CD4-positive, alpha-beta T cell treated with Interleukin-12 subunit alpha and Interleukin-12 subunit beta, for 1 hour (primary cell): Measurements from ENCODE around the gene PRDM5.
"Not testable (repeated sequence)": the region's sequence is repeated elsewhere in the genome, so short reads cannot be mapped to it uniquely, and the experiment has no call there.

Experiments used
- DNase-seq: peaks from one replicate; pipeline ENCODE4 v3.0.0-alpha.2; 2020

Gene PRDM5

DNA sequence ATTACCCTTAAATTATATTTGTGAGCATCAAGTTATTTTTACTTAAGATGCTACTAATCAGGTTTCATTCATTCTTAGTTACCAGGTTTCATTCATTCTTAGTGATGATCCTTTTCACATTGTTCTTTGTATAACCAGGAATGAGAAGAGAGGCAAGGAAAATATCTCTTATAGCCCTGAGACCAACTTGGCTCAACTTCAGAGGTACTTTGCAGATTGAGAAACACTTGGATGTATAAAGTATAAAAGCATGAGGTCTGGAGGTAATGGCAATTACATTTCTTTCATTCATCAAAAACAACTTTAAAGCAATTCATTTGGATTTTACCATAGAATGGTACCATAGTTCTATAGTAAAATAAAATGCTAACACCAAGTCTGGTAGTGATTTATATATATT lies 231.0 kb downstream of the PRDM5 start:
- DNase-seq = no peak

GRCh38 chr4:120691106-120691505 lies 231.4 kb downstream of the PRDM5 start:
- DNase-seq = no peak

- no peak for DNase-seq
Observed at GRCh38 chr4:120688791-120689190, 233.7 kb downstream of the PRDM5 start.

DNA sequence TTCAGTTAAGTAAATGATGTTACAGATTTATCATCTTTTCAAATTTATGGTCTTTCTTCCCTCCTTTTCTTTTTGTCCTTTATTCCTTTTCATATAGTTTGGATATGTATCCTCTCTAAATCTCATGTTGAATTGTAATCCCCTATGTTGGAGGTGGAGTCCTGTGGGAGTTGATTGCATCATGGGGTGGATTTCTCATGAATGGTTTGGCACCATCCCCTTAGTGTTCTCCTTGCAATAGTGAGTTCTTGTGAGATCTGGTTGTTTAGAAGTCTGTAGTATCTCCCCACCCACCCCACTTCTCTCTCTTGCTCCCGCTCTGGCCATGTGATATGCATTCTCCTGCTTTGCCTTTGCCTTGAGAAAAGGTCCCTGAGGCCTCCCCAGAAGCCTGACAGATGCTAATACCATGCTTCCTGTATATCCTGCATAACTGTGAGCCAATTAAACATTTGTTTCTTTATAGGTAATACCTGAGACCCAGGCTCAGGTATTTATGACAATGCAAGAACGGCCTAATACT lies 236.7 kb downstream of the PRDM5 start:
- DNase-seq = no peak

- DNase-seq = no peak
Observed at GRCh38 chr4:120683897-120684540, 238.5 kb downstream of the PRDM5 start.

DNA sequence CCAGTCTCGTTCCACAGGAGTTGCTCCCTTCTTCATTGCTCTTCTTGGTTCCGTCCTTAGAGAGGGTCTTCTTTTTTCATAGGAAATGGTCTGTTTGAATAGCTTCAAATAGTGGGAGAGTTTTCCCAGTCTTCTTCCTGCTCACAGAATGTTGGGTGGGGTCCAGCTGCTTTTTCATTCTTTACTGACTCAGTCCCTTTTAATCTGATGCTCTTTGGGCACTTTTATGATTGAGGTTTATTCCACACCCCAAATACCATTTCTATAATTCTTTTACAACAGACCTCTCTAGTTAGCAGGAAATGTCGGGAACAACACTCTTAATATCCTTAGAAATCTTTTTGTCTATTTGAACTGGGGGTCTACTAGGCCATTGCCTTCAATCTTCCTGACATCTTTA lies 239.5 kb downstream of the PRDM5 start:
- DNase-seq = no peak

GRCh38 chr4:120680647-120681228 lies 241.8 kb downstream of the PRDM5 start:
- DNase-seq = no peak

- no peak for DNase-seq
Observed at GRCh38 chr4:120673696-120674095, 248.8 kb downstream of the PRDM5 start.

GRCh38 chr4:120672558-120673147 lies 249.9 kb downstream of the PRDM5 start:
- no peak for DNase-seq

GRCh38 chr4:120672076-120672475 lies 250.4 kb downstream of the PRDM5 start:
- DNase-seq = no peak

- DNase-seq = no peak
Observed at GRCh38 chr4:120671538-120671937, 251.0 kb downstream of the PRDM5 start.

DNA sequence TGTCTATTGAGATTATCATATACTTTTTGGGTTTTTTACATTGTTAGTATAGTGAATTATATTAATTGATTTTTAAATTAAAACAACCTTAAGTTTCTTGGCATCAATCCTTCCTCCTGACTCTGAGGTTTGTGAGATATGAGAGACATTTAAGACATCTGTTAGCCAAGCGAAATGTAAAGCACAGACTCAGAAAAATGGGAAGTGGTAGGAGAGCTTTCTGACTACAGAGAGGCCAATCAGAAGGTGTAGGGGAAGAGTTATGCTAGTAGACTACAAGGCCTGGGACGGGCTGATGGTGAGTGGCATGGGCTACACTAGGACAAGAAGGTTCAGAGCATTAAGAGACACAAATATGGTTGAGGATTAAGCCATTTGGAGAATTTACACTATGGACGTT lies 255.4 kb downstream of the PRDM5 start:
- DNase-seq = no peak

- no peak for DNase-seq
Observed at GRCh38 chr4:120664851-120665250, 257.7 kb downstream of the PRDM5 start.

- no peak for DNase-seq
Observed at GRCh38 chr4:120659616-120660170, 262.8 kb downstream of the PRDM5 start.

GRCh38 chr4:120658772-120659171 lies 263.8 kb downstream of the PRDM5 start:
- no peak for DNase-seq

DNA sequence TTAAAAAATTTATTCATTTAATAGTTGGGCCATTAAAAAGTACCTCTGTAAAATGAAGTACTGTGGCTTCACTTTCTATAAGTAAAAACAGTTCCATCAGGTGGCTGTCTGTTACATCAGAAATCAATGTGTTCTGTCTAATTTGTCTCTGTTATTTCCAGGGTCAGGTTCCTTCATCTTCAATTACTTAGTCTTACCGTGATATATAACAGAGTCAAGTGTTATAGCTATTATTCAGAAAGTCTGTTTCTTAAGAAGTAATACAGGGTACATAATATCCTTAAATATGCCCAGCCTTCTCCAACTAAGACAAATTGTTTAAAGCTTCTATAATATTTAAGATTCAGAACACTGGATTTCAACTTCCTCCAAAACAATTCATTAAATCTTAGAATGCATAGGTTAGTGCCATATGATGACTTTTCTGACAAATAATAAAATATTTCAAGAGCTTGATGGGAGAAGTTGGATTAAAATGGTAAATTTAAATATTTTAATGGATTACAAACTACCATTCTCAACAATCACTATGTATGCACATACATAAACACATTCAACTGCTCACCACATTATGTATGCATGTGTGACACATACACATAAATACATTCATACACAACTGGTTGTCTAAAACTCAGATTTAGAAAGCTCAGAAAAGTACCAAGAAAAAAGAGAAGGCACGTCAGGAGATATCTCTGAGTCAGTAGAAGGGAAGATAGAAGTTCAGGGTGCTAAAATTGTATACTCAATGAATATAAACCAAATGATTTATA lies 268.5 kb downstream of the PRDM5 start:
- no peak for DNase-seq

DNA sequence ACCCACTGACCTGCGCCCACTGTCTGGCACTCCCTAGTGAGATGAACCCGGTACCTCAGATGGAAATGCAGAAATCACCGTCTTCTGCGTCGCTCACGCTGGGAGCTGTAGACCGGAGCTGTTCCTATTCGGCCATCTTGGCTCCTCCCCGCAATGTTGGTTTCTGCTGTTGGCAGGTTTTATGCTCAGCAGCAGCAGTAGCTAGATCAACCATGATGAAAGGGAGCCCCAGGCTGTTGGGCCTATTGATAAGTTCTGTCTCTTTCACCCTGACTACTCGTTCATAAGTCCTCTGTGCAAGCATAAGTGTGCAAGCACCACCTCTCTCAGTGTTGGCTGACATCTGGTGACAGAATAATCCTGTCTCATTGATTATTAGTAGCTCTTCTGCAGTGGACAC lies 274.2 kb downstream of the PRDM5 start:
- DNase-seq = not testable (repeated sequence)
